ENCODE results near the gene KRAS. TPM values are rescaled to one million over a fixed set of nuclear protein-coding genes. Genes with fewer than 3 reads are reported as not detected.

Gene KRAS
- total RNA-seq, 1 donor from 2014 or later = 24.3 TPM

DNA sequence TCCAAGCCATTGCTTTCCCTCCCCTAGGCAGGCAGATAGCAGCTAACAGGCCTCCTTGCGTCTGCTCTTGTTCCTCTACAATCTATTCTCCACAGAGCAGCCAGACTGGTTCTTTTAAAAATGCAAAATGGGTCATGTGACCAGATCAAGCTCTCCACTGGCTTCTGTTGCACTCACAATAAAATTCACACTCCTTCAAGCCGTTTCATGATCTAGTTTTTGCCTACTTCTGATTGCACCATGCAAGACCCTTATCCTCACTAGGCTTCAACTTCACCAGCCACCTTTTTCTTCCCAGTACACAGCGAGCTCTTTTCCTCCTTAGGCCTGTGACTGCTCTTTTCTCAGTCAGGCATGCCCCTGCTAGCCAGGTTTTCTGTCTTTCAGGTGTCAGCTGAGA, 6.1 kb upstream of the KRAS start:
- Mint-ChIP-seq H3K27me3 (ENCODE audit: unreplicated experiment) (no peaks in the 10 kb centered on the region), H3K27ac (ENCODE audit: unreplicated experiment) (no peak overlapping the region), H3K36me3 (ENCODE audit: unreplicated experiment) (no peaks in the 10 kb centered on the region), H3K9me3 (ENCODE audit: unreplicated experiment) (no peaks in the 10 kb centered on the region), H3K4me3 (ENCODE audit: unreplicated experiment) (no peak overlapping the region), H3K4me1 (ENCODE audit: unreplicated experiment) (no peaks in the 10 kb centered on the region)
- DNase-seq (ENCODE audit: extremely low spot score, unreplicated experiment) = no peak
- TF ChIP-seq, protein P1, sequence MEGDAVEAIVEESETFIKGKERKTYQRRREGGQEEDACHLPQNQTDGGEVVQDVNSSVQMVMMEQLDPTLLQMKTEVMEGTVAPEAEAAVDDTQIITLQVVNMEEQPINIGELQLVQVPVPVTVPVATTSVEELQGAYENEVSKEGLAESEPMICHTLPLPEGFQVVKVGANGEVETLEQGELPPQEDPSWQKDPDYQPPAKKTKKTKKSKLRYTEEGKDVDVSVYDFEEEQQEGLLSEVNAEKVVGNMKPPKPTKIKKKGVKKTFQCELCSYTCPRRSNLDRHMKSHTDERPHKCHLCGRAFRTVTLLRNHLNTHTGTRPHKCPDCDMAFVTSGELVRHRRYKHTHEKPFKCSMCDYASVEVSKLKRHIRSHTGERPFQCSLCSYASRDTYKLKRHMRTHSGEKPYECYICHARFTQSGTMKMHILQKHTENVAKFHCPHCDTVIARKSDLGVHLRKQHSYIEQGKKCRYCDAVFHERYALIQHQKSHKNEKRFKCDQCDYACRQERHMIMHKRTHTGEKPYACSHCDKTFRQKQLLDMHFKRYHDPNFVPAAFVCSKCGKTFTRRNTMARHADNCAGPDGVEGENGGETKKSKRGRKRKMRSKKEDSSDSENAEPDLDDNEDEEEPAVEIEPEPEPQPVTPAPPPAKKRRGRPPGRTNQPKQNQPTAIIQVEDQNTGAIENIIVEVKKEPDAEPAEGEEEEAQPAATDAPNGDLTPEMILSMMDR (IDR thresholded peaks at IDR 0.05) = no peak

DNA sequence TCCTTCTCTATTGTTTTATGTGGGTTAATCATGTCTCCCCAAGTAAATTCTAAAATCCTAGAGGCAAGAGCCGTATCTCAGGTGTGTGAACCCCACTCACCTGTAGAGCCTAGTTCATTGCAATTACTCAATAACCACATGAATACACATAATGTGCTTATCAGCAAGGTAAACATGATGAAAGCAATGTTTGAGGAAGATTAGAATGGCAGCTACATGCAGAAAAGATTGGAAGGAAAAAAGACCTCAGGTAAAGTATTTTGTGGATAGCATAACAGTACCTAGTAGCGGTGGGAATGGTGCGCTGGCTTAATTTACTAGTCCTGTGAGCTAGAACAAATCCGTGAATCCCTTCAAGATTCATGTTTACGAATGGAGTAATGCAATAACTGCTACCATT, 5.3 kb upstream of the KRAS start:
- Mint-ChIP-seq H3K27ac (ENCODE audit: unreplicated experiment) (no peak overlapping the region), H3K9me3 (ENCODE audit: unreplicated experiment) (no peaks in the 10 kb centered on the region), H3K4me1 (ENCODE audit: unreplicated experiment) (peaks cover 1% of the 10 kb centered on the region), H3K36me3 (ENCODE audit: unreplicated experiment) (no peaks in the 10 kb centered on the region), H3K27me3 (ENCODE audit: unreplicated experiment) (no peaks in the 10 kb centered on the region), H3K4me3 (ENCODE audit: unreplicated experiment) (no peak overlapping the region)
- TF ChIP-seq, protein P1 (IDR thresholded peaks at IDR 0.05) = no peak
- no peak for DNase-seq (ENCODE audit: extremely low spot score, unreplicated experiment)

DNA sequence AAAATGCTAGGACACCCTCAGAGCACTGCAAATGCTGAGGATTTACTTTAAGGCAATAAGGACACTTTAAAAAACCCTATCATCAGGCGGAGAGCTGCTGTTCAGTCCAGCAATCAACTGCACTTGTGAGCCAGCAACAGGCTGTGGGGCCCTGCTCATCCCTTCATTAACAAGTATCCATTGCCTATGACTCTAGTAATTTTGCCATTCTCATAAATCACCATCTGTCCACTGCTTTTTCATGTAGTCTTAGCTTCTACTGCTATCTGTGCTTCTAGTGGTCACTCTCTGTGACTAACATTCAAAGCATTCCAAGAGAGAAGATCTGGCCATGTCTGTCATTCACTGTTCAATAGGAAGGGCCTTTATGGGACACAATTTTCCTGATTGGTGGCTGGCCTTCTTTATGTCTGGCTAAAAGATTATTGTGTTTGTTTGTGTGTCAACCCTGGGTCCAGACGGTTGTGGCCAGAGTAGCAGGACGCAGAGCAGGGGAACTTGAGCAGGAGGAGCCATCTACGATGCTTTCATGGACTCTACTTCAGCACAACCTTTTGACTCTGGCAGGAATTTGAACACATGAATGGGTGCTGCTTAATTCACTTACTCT, 3.6 kb upstream of the KRAS start:
- peaks cover 7% of the 10 kb centered on the region for H3K4me1 Mint-ChIP-seq (ENCODE audit: unreplicated experiment)
- H3K4me3 Mint-ChIP-seq (ENCODE audit: unreplicated experiment) = no peak overlapping the region
- TF ChIP-seq, protein P1 (IDR thresholded peaks at IDR 0.05) = no peak
- no peaks in the 10 kb centered on the region for H3K27me3 Mint-ChIP-seq (ENCODE audit: unreplicated experiment)
- no peak for DNase-seq (ENCODE audit: extremely low spot score, unreplicated experiment)
- H3K36me3 Mint-ChIP-seq (ENCODE audit: unreplicated experiment) = no peaks in the 10 kb centered on the region
- no peaks in the 10 kb centered on the region for H3K9me3 Mint-ChIP-seq (ENCODE audit: unreplicated experiment)
- no peak overlapping the region for H3K27ac Mint-ChIP-seq (ENCODE audit: unreplicated experiment)

DNA sequence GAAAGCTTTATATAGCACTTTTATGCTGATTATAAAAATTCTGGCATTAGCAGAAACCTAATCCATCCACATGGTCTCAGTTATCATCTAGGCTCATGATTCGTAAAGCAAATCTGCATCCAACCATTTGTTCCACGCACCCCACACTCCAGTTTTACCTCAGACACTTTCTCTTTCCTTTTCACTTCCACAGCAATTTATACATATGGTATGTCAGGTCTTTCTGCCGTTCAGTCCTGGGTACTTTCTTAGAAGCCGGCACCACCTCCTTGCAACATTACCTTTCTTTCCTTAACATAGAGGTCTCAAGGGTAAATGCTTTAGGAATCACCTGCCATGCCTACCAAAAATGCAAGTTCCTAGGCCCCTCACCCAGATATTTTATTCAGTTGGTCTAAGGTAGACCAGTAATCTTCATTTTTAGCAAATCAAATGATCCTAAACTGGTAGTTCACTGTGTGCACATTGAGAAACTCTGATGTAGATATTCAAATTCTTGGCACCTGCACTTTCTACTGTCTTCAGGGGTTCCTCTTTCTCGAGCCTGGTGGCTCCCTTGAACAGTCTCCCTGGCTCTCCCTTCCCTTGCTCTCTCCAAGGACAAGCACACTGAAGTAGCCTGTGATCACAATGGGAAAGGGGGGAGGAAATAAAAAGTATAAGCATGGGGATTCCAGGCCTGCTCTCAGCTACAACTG, 2.8 kb upstream of the KRAS start:
- Mint-ChIP-seq H3K4me3 (ENCODE audit: unreplicated experiment) (no peak overlapping the region), H3K4me1 (ENCODE audit: unreplicated experiment) (peaks cover 12% of the 10 kb centered on the region), H3K27ac (ENCODE audit: unreplicated experiment) (no peak overlapping the region), H3K9me3 (ENCODE audit: unreplicated experiment) (no peaks in the 10 kb centered on the region), H3K27me3 (ENCODE audit: unreplicated experiment) (no peaks in the 10 kb centered on the region), H3K36me3 (ENCODE audit: unreplicated experiment) (no peaks in the 10 kb centered on the region)
- TF ChIP-seq, protein P1 (IDR thresholded peaks at IDR 0.05) = no peak
- DNase-seq (ENCODE audit: extremely low spot score, unreplicated experiment) = no peak

DNA sequence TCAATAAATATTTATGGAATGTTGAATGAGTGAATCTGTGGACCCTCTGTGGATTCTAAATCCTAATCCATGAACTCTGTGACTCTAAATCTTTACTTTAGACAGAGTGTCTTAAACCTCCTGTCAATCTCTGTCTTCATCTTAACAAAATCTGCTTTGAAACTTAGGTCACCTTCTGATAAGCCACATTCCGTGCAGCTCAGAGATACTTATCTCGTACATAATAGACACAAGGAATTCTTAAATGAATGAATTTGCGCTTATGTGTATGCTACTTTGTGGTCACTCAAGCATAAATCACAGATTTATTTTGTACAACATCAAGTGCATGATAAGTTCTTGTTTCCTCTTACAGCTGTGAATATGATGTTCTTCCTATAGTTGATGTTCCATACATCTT, 2.2 kb upstream of the KRAS start:
- H3K4me1 Mint-ChIP-seq (ENCODE audit: unreplicated experiment) = peaks cover 16% of the 10 kb centered on the region

More for the DNA sequence above, 2.2 kb upstream of the KRAS start:
- Mint-ChIP-seq H3K9me3 (ENCODE audit: unreplicated experiment) (no peaks in the 10 kb centered on the region), H3K4me3 (ENCODE audit: unreplicated experiment) (no peak overlapping the region), H3K36me3 (ENCODE audit: unreplicated experiment) (no peaks in the 10 kb centered on the region), H3K27ac (ENCODE audit: unreplicated experiment) (no peak overlapping the region), H3K27me3 (ENCODE audit: unreplicated experiment) (no peaks in the 10 kb centered on the region)
- TF ChIP-seq, protein P1 (IDR thresholded peaks at IDR 0.05) = no peak
- DNase-seq (ENCODE audit: extremely low spot score, unreplicated experiment) = no peak

Measured in osteocyte (in vitro differentiated cells).